Hepatocyte (in vitro differentiated cells): ENCODE measurements around the gene FNDC7.

Experiments used
- CTCF ChIP-seq: fragments of 200-600 bp; sonication (generic); IDR thresholded peaks from 2 replicates; pipeline ENCODE4 v1.5.1; 2016; ENCODE audit warnings: antibody characterized with exemption, mild to moderate bottlenecking; ENCODE audit not compliant: poor library complexity
- EZH2 ChIP-seq: fragments of 200-600 bp; sonication (generic); IDR thresholded peaks from 2 replicates; pipeline ENCODE4 v1.6.1; 2016; ENCODE audit warnings: antibody characterized with exemption, mild to moderate bottlenecking, borderline replicate concordance

DNA sequence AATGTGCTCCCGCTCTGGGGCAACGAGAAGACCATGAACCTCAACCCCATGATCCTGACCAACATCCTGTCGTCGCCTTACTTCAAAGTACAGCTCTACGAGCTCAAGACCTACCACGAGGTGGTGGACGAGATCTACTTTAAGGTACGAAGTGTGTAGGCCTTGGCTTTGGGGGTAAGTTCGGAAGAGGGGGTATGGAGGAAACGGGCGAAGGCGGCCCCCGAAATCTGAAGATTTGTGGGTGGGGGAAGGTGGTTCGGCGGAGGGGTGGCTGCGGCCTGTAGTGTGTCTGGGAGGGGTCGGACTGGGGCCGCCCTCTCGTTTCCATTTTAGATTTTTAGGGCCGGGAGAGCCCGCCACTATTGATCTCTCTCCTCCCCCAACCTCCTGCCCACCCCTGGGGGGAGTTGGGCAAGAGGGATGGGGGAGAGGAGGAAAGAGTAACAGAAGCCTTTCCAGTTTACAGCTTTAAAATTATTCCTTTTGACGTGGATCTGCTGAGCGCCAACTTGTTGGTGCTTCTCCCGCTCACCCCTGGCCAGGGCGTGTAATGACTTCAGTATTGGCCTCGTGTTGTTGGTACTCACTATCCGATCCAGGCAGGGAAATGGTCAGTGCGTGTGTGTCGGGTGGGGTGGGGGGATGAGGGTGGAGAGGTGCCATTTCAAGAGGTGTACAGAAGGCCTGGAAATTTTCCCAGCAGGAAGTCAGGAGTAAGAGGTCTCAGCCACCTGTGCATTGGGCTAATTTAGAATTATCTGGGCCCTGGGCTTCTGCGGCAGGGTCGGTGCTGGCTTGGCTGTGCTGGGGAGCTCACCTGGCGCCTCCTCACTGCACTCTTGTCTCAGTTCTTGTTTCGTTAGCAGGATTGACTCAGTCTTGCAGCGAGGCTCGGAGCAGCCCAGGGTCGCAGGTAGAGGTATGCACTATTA is 19.7 kb upstream of the FNDC7 start:
- TF ChIP-seq CTCF (peak; percentile 51), EZH2 (no peak)
